Measurements from ENCODE around the gene HIKESHI. TPM values are rescaled to one million over a fixed set of nuclear protein-coding genes. Genes with fewer than 3 reads are reported as not detected.

HIKESHI gene
- total RNA-seq (60.9 TPM), polyA plus RNA-seq (ENCODE audit: insufficient read depth in 1 of 8, insufficient read length in 8 of 8, low replicate concordance in 1 of 8) (10 to 100 TPM; 32.5 to 45.2 (median 35.7) TPM)
- long read RNA-seq, donor 1, transcript HIKESHI-201 (5 exons, 1,113 nt): major isoform, 13 of 33 reads
- long read RNA-seq, donor 1, partial matches to known transcripts: 16 of 33 reads
- long read RNA-seq, donor 1, other reads (novel, unspliced or antisense): 0 of 33 reads
- long read RNA-seq, donor 2, partial matches to known transcripts: 7 of 11 reads
- long read RNA-seq, donor 2, other reads (novel, unspliced or antisense): 0 of 11 reads
- long read RNA-seq, donor 3, transcript HIKESHI-201 (5 exons, 1,113 nt): major isoform, 28 of 48 reads
- long read RNA-seq, donor 3, partial matches to known transcripts: 17 of 48 reads
- long read RNA-seq, donor 3, other reads (novel, unspliced or antisense): 0 of 48 reads
- long read RNA-seq, donor 4, transcript HIKESHI-201 (5 exons, 1,113 nt): major isoform, 21 of 31 reads
- long read RNA-seq, donor 4, partial matches to known transcripts: 7 of 31 reads
- long read RNA-seq, donor 4, other reads (novel, unspliced or antisense): 0 of 31 reads
- long read RNA-seq, donor 5, transcript HIKESHI-207 (4 exons, 1,694 nt): minor isoform, 5 of 115 reads
- long read RNA-seq, donor 5, transcript HIKESHI-205 (4 exons, 715 nt): minor isoform, 7 of 115 reads
- long read RNA-seq, donor 5, transcript HIKESHI-201 (5 exons, 1,113 nt): major isoform, 55 of 115 reads
- long read RNA-seq, donor 5, partial matches to known transcripts: 47 of 115 reads
- long read RNA-seq, donor 5, other reads (novel, unspliced or antisense): 0 of 115 reads
- long read RNA-seq, donor 6, transcript HIKESHI-207 (4 exons, 1,694 nt): minor isoform, 8 of 103 reads
- long read RNA-seq, donor 6, transcript HIKESHI-201 (5 exons, 1,113 nt): major isoform, 49 of 103 reads
- long read RNA-seq, donor 6, partial matches to known transcripts: 40 of 103 reads
- long read RNA-seq, donor 6, other reads (novel, unspliced or antisense): 0 of 103 reads
- long read RNA-seq, donor 7, transcript HIKESHI-201 (5 exons, 1,113 nt): major isoform, 38 of 83 reads
- long read RNA-seq, donor 7, transcript HIKESHI-205 (4 exons, 715 nt): minor isoform, 6 of 83 reads
- long read RNA-seq, donor 7, partial matches to known transcripts: 37 of 83 reads
- long read RNA-seq, donor 7, other reads (novel, unspliced or antisense): 0 of 83 reads
- long read RNA-seq, donor 8, transcript HIKESHI-201 (5 exons, 1,113 nt): major isoform, 25 of 48 reads
- long read RNA-seq, donor 8, partial matches to known transcripts: 16 of 48 reads
- long read RNA-seq, donor 8, other reads (novel, unspliced or antisense): 0 of 48 reads
- long read RNA-seq, donor 9, transcript HIKESHI-201 (5 exons, 1,113 nt): major isoform, 22 of 51 reads
- long read RNA-seq, donor 9, partial matches to known transcripts: 23 of 51 reads
- long read RNA-seq, donor 9, other reads (novel, unspliced or antisense): 0 of 51 reads
- long read RNA-seq, donor 10, transcript HIKESHI-201 (5 exons, 1,113 nt): major isoform, 44 of 87 reads
- long read RNA-seq, donor 10, partial matches to known transcripts: 34 of 87 reads
- long read RNA-seq, donor 10, other reads (novel, unspliced or antisense): 0 of 87 reads
- long read RNA-seq, donor 11, transcript HIKESHI-201 (5 exons, 1,113 nt): major isoform, 21 of 60 reads
- long read RNA-seq, donor 11, partial matches to known transcripts: 35 of 60 reads
- long read RNA-seq, donor 11, other reads (novel, unspliced or antisense): 0 of 60 reads

DNA sequence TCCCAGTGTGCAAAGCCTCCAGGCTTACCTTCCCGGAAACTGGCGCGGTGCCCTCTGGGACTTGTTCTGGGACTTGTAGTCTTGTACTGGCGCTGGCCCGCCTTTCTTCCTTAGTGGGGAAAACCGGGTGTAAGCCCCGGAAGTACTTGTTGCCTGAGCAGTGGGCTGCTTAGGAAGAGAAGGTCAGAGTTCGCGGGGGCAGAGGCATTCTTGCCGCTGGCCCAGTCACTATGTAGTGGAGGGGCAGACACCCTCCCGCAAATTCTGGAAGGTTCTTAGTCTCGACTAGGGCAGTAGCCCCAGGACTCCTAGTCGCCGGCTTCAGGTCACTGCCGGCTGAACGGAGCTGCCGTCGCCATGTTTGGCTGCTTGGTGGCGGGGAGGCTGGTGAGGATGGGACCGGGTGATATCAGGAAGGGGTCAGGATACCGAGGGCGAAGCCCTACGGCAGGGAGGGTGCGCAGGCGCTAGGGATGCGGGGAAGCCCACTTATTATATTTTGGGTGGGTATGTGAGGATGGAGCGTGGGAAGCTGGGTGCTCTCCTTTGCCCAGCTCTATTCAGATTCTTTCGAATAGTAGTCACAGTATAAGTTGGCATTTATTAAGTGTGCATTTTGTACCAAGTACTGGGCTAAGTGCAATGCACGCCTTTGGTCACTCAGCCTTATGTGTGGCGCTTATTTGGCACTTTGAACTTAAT lies at the start of gene HIKESHI:
HIKESHI (plus strand) TSS at position 149 of the 702 bp plus-strand sequence; CDS start at position 358, 209 bp downstream.
- WGBS (ENCODE audit: insufficient coverage): under 1% methylated on average over 26 of the region's 30 CpGs

DNA sequence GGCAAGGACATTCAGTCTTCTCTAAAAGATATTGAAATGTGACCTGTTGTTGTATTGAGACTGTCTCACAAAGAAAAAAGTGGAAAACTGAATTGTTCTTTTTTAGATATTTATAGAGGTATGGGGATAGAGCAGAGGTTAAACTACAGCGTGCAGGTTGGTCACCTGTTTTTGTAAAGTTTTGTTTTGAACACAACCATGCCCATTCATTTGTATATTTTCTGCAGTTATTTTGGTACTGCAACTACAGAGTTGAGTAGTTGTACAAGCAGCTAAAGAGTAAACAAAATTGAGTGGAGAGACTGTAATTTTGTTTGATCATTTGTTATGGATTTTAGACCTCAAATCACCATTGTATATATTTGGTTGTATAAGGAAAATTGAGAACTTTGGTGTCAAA lies 46.1 kb upstream of the HIKESHI start:
- WGBS (ENCODE audit: insufficient coverage): no CpG with 5 or more reads among the region's 1 CpG
- no peaks in the 10 kb centered on the region for H3K9me3 ChIP-seq (replicated peaks; ENCODE audit: control insufficient read depth, low read depth, low read length)
- no peak for DNase-seq
- no peak overlapping the region for H3K4me3 ChIP-seq (ENCODE audit: low read length)
- no peaks in the 10 kb centered on the region for H3K27me3 ChIP-seq (ENCODE audit: control insufficient read depth, insufficient read depth, low read length)
- H3K27ac ChIP-seq (ENCODE audit: low read length): no peak overlapping the region
- no peaks in the 10 kb centered on the region for H3K4me1 ChIP-seq (ENCODE audit: control insufficient read depth, insufficient read depth, low read length)
- peaks cover 7% of the 10 kb centered on the region for H3K36me3 ChIP-seq (ENCODE audit: control insufficient read depth, insufficient read depth, low read length)

More for the DNA sequence above, at the start of gene HIKESHI:
- no peaks in the 10 kb centered on the region for H3K4me1 ChIP-seq (ENCODE audit: control insufficient read depth, insufficient read depth, low read length)
- H3K4me3 ChIP-seq (ENCODE audit: low read length): peak within 1 kb of the TSS; percentile 74
- H3K36me3 ChIP-seq (ENCODE audit: control insufficient read depth, insufficient read depth, low read length): no peaks in the 10 kb centered on the region
- peak within 1 kb of the TSS; percentile 77 for H3K27ac ChIP-seq (ENCODE audit: low read length)
- no peaks in the 10 kb centered on the region for H3K27me3 ChIP-seq (ENCODE audit: control insufficient read depth, insufficient read depth, low read length)
- peak; percentile 100 for DNase-seq
- H3K9me3 ChIP-seq (replicated peaks; ENCODE audit: control insufficient read depth, low read depth, low read length): no peaks in the 10 kb centered on the region

DNA sequence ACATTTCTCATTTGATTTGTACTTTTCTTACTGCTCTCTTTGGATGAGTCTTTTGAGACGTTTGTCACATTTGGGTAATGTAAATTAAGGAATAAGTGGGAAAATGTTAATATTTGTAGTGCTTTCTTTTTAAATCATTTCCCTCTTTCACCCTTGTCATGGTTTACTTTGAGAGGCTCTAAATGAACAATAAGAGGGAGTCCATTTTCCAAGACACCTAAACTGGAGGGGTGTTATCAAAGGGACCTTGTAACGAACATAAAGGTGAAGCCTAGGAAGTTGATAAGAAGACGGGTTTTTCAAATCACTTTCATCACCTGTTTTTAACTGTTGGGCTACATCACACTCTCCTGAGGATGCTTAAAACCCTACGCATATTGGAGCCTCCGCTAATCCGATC lies 45.4 kb upstream of the HIKESHI start:
- Histone ChIP-seq H3K4me1 (ENCODE audit: control insufficient read depth, insufficient read depth, low read length) (no peaks in the 10 kb centered on the region), H3K27ac (ENCODE audit: low read length) (no peak overlapping the region), H3K36me3 (ENCODE audit: control insufficient read depth, insufficient read depth, low read length) (peaks cover 14% of the 10 kb centered on the region), H3K4me3 (ENCODE audit: low read length) (no peak overlapping the region), H3K27me3 (ENCODE audit: control insufficient read depth, insufficient read depth, low read length) (no peaks in the 10 kb centered on the region), H3K9me3 (replicated peaks; ENCODE audit: control insufficient read depth, low read depth, low read length) (no peaks in the 10 kb centered on the region)
- DNase-seq: no peak
- 100% methylated on average over 1 of the region's 6 CpGs for WGBS (ENCODE audit: insufficient coverage)

DNA sequence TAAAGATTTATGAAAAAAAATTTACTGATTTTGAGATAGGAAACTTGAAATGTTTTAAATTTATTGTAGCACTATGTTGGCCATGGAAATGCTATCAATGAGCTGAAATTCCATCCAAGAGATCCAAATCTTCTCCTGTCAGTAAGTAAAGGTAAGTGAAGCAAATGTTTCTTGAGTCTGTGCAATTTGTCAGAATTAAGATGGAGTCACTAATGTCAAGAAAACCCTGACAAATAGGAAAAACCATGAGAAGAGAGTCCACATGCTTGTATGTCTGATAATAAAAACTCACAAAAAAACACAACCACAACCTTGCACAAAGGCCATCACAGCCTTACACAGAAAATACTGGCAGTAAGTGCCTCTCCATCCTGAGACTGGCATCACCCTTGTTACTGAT lies 44.6 kb upstream of the HIKESHI start:
- Histone ChIP-seq H3K4me1 (ENCODE audit: control insufficient read depth, insufficient read depth, low read length) (no peaks in the 10 kb centered on the region), H3K4me3 (ENCODE audit: low read length) (no peak overlapping the region), H3K27me3 (ENCODE audit: control insufficient read depth, insufficient read depth, low read length) (no peaks in the 10 kb centered on the region), H3K9me3 (replicated peaks; ENCODE audit: control insufficient read depth, low read depth, low read length) (no peaks in the 10 kb centered on the region), H3K36me3 (ENCODE audit: control insufficient read depth, insufficient read depth, low read length) (peaks cover 19% of the 10 kb centered on the region), H3K27ac (ENCODE audit: low read length) (no peak overlapping the region)
- no peak for DNase-seq

DNA sequence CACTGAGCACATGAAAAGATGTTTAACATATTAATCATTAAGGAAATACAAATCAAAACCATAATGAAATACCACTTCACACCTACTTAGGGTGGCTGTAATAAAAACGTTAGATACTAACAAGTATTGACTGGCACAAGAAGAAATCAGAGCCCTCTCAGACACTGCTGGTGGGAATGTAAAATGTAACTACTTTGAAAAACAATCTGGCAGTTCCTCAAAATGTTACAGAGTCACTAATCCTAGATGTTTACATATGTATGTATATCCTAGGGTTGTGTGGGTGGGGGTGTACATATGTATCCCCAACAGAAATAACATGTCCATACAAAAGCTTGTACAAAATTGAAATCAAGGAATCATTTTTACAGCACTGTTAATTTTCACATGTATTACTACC lies 42.3 kb upstream of the HIKESHI start:
- no peak for DNase-seq
- no CpG with 5 or more reads among the region's 1 CpG for WGBS (ENCODE audit: insufficient coverage)
- no peaks in the 10 kb centered on the region for H3K9me3 ChIP-seq (replicated peaks; ENCODE audit: control insufficient read depth, low read depth, low read length)
- no peak overlapping the region for H3K4me3 ChIP-seq (ENCODE audit: low read length)
- H3K4me1 ChIP-seq (ENCODE audit: control insufficient read depth, insufficient read depth, low read length): no peaks in the 10 kb centered on the region
- no peaks in the 10 kb centered on the region for H3K27me3 ChIP-seq (ENCODE audit: control insufficient read depth, insufficient read depth, low read length)
- H3K36me3 ChIP-seq (ENCODE audit: control insufficient read depth, insufficient read depth, low read length): peaks cover 23% of the 10 kb centered on the region
- H3K27ac ChIP-seq (ENCODE audit: low read length): no peak overlapping the region

DNA sequence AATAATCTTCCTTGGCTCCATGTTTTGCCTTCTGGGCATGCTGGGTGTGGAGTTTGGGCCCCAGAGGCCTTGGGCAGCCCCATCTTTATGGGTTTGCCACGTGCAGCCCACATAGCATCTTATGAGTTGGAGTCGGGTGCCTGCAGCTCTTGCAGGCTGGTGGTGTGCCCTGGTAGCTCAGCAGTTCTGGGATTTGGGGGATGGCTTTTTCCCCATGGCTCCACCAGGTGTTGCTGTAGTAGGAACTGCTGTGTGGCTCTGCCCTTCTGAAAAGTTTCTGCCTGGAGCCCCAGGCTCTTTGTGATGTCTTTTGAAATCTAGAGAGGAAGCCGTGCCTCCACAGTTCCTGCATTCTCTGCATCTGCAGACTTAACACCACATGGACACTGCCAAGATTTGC lies 40.7 kb upstream of the HIKESHI start:
- no peaks in the 10 kb centered on the region for H3K4me1 ChIP-seq (ENCODE audit: control insufficient read depth, insufficient read depth, low read length)
- H3K27me3 ChIP-seq (ENCODE audit: control insufficient read depth, insufficient read depth, low read length): no peaks in the 10 kb centered on the region
- WGBS (ENCODE audit: insufficient coverage): no CpG with 5 or more reads among the region's 3 CpGs
- DNase-seq: no peak
- H3K4me3 ChIP-seq (ENCODE audit: low read length): no peak overlapping the region
- H3K9me3 ChIP-seq (replicated peaks; ENCODE audit: control insufficient read depth, low read depth, low read length): no peaks in the 10 kb centered on the region
- H3K27ac ChIP-seq (ENCODE audit: low read length): no peak overlapping the region
- peaks cover 23% of the 10 kb centered on the region for H3K36me3 ChIP-seq (ENCODE audit: control insufficient read depth, insufficient read depth, low read length)

GRCh38 chr11:86262387-86262786 lies 39.7 kb upstream of the HIKESHI start:
- DNase-seq: no peak
- H3K9me3 ChIP-seq (replicated peaks; ENCODE audit: control insufficient read depth, low read depth, low read length): no peaks in the 10 kb centered on the region
- H3K4me1 ChIP-seq (ENCODE audit: control insufficient read depth, insufficient read depth, low read length): no peaks in the 10 kb centered on the region
- H3K4me3 ChIP-seq (ENCODE audit: low read length): no peak overlapping the region
- WGBS (ENCODE audit: insufficient coverage): 100% methylated on average over 3 of the region's 6 CpGs
- no peaks in the 10 kb centered on the region for H3K27me3 ChIP-seq (ENCODE audit: control insufficient read depth, insufficient read depth, low read length)
- peaks cover 19% of the 10 kb centered on the region for H3K36me3 ChIP-seq (ENCODE audit: control insufficient read depth, insufficient read depth, low read length)
- no peak overlapping the region for H3K27ac ChIP-seq (ENCODE audit: low read length)

GRCh38 chr11:86264649-86265048 lies 37.4 kb upstream of the HIKESHI start:
- no peaks in the 10 kb centered on the region for H3K9me3 ChIP-seq (replicated peaks; ENCODE audit: control insufficient read depth, low read depth, low read length)
- no peak overlapping the region for H3K27ac ChIP-seq (ENCODE audit: low read length)
- H3K4me1 ChIP-seq (ENCODE audit: control insufficient read depth, insufficient read depth, low read length): no peaks in the 10 kb centered on the region
- no peaks in the 10 kb centered on the region for H3K27me3 ChIP-seq (ENCODE audit: control insufficient read depth, insufficient read depth, low read length)
- WGBS (ENCODE audit: insufficient coverage): no CpG with 5 or more reads among the region's 2 CpGs
- peaks cover 17% of the 10 kb centered on the region for H3K36me3 ChIP-seq (ENCODE audit: control insufficient read depth, insufficient read depth, low read length)
- H3K4me3 ChIP-seq (ENCODE audit: low read length): no peak overlapping the region
- no peak for DNase-seq

GRCh38 chr11:86265194-86265593 lies 36.8 kb upstream of the HIKESHI start:
- no peaks in the 10 kb centered on the region for H3K27me3 ChIP-seq (ENCODE audit: control insufficient read depth, insufficient read depth, low read length)
- H3K4me3 ChIP-seq (ENCODE audit: low read length): no peak overlapping the region
- DNase-seq: no peak
- H3K27ac ChIP-seq (ENCODE audit: low read length): no peak overlapping the region
- peaks cover 20% of the 10 kb centered on the region for H3K36me3 ChIP-seq (ENCODE audit: control insufficient read depth, insufficient read depth, low read length)
- H3K9me3 ChIP-seq (replicated peaks; ENCODE audit: control insufficient read depth, low read depth, low read length): no peaks in the 10 kb centered on the region
- H3K4me1 ChIP-seq (ENCODE audit: control insufficient read depth, insufficient read depth, low read length): no peaks in the 10 kb centered on the region
